ELF-1 (cell line): Measurements from ENCODE around the gene ANAPC2.

Source experiments
- DNase-seq: peaks from one replicate; pipeline ENCODE4 v3.0.0-alpha.2; 2016; ENCODE audit warnings: low read depth, low spot score

Gene ANAPC2

DNA sequence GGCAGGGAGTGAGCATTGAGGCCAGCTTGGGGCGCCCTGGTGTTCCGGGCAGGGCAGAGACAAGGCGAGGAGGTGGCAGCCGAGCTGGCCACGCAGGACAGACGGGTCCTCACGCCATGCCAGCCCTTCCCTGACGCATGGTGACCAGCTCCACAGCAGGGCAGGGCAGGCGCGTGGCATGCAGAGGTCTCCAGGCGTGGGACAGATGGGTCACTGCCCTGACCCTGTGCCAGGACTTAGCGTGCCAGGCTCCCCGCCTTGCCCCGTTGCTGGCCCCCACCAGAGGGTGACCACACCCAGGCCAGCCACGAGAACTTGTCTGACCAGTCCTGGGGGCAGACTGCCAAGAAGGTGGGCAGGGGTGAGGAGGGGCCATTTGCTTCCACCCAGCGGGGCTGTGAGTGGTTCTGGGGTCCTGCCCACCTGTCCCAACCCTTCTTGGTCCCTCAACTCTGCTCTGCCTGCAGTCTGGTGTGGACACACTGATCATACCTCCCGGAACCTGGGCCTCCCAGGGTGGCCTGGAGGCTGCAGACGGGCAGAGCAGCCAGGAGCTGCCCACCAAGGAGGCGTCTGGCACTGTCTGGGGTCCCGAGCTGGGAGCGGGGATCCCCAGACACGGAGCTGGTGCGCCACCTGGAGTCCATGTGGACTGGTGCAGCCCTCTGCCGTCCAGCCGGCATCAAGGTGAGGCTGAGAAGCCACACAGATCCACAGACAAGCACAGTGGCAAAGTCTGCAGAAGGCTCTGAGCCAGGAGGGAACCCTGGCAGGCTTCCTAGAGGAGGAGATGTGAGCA lies 38.9 kb upstream of the ANAPC2 start, which contains the start of gene RNF224:
Gene RNF224 (plus strand): TSS at position 449 of the 799 bp plus-strand sequence. CDS start 834 bp downstream, outside the sequence.
- DNase-seq, result peak; percentile 87

DNA sequence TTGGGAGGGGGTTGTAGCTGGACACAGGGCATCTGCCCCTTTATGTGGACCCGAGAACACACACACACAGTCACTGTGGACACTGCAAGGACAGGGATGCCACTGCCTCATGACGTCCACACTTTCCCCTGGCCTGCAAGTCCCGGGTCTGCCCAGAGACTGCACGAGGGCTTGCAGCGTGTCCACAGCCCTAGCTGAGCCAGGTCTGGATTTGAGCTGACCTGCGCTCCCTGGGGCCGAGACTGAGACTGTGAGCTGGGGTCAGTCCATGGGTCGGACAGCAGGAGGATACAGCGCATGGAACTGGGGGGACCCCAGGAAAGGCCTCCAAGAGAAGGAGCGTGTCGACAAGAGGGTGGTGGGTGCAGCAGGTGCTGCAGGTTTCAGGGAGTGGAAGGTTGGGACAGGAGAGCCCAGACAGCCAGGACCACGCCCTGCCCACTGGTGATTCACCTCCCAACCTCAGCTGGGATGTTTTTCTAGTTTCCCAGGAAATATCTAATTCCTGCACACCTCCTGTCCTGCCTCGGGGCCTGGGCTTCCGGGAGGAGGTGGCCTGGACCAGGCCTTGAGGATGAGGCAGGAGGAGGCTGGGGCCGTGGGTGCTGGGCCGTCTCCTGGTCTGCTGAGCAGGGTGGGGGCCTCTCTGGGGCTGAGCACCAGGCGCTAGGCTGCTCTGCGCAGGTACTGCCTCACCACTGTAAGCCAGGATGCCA lies 38.1 kb upstream of the ANAPC2 start:
- no peak for DNase-seq

DNA sequence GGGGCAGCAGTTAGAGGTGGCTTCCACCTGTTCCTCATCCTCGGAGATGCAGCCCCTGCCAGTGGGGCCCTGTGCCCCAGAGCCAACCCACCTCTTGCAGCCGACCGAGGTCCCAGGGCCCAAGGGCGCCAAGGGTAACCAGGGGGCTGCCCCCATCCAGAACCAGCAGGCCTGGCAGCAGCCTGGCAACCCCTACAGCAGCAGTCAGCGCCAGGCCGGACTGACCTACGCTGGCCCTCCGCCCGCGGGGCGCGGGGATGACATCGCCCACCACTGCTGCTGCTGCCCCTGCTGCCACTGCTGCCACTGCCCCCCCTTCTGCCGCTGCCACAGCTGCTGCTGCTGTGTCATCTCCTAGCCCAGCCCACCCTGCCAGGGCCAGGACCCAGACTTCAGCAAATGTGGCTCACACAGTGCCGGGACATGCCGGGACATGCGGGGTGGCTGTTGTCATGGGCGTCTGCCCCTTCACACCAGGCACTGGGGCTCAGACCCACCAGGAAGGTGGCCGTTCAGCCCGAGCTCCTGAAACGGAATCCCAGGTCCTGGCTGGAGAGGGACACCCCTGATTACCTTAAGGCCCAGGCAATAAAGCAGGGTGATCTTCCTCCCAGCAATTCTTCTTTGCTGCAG lies 37.5 kb upstream of the ANAPC2 start:
- no peak for DNase-seq

DNA sequence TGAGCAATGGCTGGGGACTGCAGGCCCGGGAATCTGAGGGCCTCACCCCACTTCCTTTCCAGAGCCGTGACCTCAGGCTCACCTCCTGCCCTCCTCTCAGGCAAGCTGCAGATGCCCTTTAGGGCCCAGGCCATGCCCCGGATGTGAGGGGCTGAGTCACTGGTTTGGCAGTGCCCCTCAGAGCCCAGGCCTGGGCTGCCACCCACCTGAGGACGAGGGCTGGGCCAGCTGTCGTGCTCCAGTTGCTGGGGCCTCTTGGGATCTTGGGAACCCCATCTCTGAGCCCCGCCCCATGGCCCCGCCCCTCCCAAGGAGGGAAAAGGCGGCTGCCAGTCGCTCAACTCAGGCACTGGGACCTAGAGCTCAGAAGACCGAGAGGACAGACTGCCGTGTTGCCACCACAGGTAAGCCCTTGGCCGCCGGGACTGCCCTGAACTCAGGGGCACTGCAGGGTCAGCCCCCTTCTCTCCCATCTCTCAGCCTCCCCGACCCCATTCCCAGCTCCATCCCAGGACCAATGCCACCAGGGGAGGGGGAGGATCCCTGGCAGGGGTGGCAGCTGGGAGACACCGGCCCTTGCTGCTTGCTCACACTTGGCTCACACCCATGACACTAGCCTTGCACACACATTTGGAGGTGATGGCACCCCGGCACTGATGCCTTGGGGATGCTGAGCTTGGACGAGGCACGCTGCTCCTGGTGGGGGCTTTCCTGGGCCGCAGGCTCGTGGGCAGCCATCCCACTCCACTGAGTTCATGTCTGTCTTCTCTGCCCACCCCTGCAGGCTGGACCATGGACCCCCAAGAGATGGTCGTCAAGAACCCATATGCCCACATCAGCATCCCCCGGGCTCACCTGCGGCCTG lies 36.7 kb upstream of the ANAPC2 start, which contains the start of gene CYSRT1:
Gene CYSRT1 (plus strand): TSS at position 345 of the 865 bp plus-strand sequence. CDS start 448 bp downstream, at position 793.
- DNase-seq, result no peak

DNA sequence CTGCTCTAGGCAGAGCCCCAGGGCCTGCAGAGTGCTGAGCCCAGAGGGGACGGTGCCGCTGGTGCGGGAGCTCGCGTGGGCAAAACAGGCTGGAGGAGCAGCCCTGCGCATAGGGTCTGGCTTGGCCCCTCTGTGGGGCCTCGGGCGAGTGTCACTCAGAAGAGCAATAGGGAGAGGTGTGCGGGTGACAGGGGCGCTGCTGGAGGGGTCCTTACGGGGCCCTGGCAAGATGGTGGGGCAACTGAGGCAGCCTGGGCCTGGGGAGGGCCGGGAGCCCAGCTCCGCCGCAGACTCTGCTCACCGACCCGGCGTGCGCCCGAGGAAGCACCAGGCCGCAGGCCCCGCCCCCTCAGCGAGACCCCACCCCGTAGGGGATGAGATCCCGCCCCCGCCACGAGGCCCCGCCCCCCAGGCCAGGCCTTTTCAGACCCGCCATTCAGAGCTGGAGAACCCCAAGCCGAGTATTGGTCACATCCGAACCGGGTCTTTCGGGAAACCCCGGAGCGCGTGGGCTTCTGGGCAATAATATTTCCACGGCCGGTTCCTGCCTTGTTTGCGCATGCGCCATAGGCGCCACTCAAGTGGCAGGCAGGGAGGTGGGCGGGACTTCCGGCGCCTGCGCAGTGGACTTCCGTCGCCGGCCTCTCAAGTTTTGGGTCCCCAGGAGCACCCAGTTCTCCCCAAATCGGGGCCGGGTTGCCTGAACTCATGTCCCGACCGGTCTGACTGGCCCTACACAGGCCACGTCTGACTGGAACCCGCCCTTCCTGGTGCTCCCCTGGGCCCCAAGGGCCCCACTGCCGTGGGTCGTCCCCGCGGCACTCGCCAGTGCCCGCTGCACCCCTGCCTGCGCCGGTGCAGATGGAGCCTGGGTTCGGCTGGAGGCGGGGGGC lies 35.0 kb upstream of the ANAPC2 start:
- DNase-seq, result peak; percentile 96

DNA sequence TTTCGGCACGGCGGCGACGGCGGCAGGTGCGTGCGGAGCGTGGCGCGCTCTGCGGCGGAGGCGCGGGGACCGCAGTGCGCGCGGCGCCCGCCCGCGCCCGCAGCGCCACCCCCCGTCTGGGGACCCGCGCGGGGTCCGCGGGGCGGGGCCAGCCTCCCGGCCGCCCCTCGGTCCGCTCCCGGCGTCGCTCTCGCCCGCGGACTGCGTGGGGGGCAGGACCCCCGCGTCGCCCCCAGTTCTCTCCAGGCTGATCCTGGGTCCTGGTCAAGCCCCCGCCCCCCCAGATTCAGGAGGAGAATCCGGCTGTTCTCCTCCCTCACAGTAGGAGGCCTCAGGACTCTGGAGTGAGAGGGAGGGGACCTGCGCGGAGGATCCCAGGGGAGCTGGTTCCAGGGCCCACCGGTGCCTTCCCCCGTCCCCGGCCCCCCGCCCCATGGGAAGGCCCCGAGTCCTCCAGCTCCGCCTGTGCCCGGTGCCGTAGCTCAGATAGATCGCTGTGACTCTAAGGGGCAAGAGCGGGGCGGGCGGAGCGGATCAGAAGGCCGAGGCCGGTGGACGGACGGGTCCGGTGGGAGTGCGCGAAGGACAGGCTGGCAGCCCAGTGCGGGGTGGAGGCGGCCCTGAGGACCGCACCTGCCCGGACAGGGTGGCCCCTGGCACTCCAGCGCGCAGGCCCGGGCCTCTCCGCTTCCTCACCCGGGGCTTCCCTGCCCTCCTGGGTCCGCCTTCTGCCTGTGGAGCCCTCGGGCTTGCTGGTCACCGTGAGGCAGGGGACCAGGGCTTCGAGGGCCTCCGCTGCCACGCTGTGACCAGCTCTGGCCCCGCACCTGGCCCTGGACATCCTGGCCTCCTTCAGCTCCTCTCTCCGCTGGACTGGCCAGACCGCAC lies 34.1 kb upstream of the ANAPC2 start, which contains the start of gene RNF208:
Gene RNF208 (minus strand): TSS at position 51 of the 888 bp plus-strand sequence. CDS start 1,028 bp downstream, outside the sequence.
- no peak for DNase-seq

DNA sequence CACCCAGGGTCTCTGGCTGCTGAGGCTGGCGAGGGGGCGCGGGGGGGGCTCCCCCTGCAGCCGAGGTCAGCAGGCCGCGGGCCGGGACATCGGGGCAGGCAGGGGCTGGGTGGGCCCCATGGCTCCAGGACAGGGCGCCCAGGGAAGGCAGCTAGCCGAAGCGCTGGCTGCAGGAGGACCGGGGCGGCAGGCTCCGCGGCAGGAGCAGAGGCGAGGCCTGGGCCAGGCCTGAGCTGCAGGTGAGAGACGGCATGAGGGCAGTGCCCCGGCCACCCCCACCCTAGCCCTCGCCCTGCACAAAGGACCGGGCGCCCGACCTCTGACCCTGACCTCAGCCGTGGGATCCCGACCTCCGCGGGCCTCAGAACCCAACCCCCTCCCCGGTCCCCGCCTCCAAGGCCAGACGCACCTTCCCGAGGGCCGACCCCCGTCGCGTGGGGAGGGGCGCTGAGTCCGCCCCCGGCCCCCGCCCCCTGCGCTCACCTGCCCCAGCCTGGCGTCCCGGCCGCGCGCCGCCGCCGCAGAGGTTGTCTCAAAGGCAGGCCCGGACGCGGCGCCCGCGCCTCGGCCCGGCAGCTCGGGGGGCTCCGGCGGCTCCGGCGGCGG lies 33.2 kb upstream of the ANAPC2 start:
- DNase-seq, result no peak

DNA sequence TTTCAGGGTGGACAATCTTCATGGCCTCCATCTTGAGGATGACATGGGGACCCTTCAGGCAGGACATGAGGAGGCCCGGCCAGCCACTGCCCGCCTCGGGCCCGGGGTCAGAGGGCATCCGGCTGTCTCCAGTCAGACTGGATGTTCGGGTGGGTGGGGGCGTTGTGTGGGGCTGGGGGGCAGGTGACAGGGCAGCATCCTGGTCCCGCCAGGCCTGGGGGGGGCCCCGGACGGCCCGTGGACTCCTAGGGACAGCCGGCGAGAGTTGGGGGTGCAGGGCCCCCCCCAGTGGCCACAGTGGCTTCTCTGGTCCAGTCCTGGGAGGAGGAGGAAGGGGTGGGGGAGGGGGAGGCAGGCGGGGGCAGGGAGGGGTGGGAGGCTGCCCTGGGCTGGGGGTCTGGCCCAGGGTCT lies 32.7 kb upstream of the ANAPC2 start:
- no peak for DNase-seq

DNA sequence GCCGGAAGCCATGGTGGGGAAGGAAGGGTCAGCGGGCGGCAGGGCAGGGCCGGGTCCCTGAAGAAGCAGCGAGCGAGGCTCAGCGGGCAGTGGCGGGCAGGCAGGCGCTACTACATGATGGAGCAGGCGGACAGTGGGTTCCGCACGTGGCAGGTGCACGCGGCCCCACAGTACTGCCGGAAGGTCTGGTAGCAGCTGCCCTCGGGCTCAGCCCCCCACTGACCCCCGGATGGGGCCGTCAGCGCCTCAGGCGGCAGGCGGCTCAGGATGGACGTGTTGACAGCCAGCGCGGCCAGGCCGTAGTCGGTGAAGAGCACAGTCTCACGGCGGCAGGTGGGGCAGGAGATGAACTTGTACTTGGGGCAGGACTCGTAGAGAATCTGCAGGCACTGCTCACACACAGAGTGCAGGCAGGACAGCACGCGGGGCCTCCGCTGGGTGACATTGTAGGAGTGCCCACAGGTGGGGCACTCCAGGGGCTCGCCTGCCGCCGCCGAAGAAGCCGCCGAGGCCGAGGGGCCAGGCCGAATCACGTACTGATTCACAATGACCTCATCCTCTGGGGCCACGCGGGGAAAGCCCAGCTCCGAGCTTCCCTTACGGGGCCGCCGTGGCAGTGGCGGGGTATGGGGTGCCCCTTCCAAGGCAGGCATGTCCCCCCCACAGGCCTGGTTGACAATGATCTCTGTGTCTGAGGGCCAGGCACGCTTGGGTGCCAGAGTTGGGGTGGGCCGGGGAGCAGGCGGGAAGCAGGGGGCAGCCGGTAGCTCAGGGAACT lies 32.1 kb upstream of the ANAPC2 start:
- no peak for DNase-seq

DNA sequence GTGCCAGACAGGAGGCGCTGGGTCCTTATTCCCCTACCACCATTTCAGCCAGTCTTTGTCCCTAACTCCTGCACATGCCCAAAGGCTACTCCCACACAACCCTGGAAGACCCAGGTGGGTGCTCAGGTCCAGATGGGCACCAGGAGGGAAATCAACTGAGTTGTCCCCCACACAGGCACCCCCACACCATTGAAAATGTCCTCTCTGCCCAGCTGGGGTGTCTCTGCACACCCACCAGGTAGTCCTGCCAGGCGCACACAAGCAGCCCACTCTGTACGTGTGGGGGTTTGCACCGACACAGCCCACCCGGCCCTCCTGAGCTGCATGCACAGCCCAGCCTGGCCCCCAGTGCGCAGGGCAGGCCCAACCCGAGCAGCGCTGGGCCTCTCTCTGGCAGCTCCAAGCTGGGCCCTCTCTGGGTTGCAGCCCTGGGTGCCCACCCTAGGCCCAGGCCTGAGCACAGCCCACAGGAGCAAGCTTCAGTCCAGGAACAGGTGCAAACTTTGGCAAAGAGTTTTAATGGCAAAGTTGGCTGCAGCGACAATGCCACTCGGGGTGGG lies 31.5 kb upstream of the ANAPC2 start:
- DNase-seq, result no peak

DNA sequence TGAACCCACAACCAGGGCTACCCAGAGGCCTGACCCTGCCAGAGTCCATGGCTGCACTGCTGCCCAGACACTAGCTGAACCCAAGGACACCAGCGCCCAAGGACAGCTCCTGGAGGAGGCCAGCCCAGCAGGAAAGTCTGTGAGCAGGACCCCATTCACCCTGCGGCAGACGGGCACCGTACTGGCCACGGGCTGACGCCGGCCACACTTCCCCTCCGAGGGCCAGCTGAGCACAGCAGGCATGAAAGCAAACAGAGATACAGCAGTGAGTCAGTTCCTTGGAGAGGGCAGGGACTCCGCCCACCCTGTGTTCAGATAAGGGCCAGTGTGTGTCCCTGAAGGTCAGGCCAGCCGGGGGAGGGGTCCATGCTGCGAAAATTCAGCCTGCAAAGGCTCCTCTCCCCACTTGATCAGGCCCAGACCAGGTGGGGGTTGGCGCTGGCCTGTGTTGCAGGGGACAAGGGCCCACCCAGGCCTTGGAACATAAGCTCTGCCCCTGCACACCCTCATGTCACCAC lies 30.5 kb upstream of the ANAPC2 start:
- peak; percentile 51 for DNase-seq

DNA sequence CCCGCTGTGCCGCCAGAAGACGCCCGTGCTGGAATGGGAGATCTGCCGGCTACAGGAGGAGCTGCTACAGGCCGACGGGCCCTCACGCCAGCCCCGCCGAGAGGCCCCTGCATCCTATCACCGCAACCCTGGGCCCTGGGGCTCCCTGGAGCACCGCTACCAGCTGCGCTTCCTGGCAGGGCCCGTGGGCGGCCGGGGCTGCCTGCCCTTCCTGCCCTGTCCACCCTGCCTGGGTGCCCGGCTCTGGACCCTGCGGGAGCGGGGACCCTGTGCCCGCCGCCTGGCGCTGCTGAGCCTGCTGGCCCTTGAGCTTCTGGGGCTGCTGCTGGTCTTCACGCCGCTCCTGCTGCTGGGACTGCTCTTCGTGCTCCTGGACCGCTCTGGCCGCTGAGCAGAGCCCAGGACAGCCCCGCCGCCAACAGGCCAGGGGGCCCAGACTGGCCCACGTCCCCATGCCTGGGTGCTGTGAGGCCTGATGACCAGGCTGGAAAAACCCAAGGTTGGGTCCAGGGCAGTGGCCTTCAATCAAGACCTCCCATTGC lies 29.9 kb upstream of the ANAPC2 start:
- no peak for DNase-seq

DNA sequence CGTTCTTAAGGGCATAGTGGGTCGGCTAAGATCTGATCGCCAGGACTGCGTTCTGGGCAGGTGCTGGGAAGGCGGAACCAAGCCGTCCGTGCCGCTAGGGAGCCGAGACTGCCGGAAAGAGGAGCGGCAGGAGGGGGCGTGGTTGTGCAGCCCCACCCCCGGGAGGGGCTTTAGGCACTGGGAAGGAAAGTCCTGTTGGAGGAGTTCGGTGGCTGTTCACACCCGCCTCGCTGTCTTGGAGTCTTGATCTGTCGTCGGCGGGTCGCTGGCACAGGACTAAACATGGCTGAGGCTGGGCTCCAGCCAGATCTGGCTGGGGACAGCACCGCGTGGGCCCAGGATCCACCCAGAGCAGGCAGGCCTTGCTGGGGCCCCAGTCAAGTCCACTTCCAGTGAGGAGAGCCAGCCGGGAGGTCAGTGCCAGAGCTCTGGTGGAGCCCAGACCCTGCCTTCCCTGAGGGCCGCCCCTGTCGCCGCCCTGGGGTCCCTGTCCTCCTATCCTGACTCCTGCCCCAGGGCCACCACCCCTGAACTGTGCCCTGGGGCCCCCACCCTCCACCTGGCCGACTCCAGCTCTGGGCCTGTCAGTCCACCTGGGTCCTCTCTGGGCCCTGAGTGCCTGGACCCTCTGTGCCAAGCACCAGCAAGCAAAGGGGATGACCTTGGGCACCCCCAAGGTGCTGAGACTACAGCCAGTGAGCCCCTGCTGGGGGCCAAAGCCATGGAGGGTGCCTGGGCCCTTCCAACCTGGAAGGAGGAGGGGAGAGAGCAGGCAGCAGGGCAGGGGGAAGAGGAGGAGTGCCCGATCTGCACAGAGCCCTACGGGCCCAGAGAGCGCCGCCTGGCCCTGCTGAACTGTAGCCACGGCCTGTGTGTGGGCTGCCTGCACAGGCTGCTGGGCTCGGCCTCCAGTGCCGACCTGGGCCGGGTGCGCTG lies 29.2 kb upstream of the ANAPC2 start:
- peak; percentile 85 for DNase-seq

DNA sequence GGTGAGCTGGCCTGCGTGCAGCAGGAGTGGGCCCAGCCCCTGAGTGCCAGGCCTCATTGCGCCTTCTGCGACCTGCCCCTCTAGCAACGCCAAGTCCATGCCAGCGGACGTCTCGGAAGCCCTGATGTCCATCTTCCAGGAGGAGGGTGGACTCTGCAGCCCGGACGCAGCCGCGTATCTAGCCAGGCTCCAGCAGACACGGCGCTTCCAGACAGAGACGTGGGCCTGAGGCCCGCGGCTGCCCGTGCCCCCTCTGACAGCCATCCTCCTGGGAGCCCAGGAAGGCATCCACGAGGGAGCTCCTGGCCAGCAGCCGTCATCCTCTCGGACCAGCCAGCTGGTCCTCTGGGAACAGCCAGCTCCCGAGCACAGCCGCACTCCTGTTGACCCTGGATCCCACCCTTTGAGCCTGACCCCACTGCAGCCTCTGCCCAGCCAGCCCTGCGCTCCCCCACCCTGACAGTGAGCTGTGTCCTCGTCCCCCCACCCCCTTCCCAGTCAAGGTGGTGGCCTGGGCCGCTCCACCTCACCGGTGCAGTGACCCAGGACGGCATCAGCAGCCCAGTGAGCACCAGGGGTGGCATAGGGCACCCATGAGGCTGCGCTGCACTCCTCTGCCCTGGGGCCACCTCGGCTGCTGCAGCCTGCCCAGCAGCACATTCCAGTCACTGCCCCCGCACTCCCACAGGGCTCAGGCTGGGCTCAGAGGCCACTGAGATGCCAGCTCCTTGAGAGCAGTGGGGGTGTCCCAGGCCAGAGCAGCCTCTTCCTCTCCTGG lies 28.0 kb upstream of the ANAPC2 start:
- no peak for DNase-seq
